MM.1S (cell line): ENCODE measurements around the gene MEIOC.
"Not testable (repeated sequence)": the region's sequence is repeated elsewhere in the genome, so short reads cannot be mapped to it uniquely, and the experiment has no call there.

Source experiments
- DNase-seq: peaks from one replicate; pipeline ENCODE4 v3.0.0-alpha.2; 2015
- H2AFZ ChIP-seq: fragments of 300-600 bp; sonication (generic); 2 replicates; pipeline ENCODE4 v1.6.0; 2016; ENCODE audit warnings: antibody characterized with exemption, low read length
- H3F3A ChIP-seq: fragments of 300-600 bp; sonication (generic); 2 replicates; pipeline ENCODE4 v1.6.1; 2016; ENCODE audit warnings: mild to moderate bottlenecking, antibody characterized with exemption, low read length, moderate library complexity, mixed read lengths; ENCODE audit not compliant: insufficient read depth
- H3K27ac ChIP-seq: fragments of 300-600 bp; sonication (generic); 2 replicates; pipeline ENCODE4 v1.5.1; 2016; ENCODE audit warnings: mild to moderate bottlenecking, low read length
- H3K27me3 ChIP-seq: fragments of 300-600 bp; sonication (generic); replicated peaks from 2 replicates; pipeline ENCODE4 v1.6.0; 2016; ENCODE audit warnings: low read length; ENCODE audit not compliant: insufficient read depth
- H3K36me3 ChIP-seq: fragments of 300-600 bp; sonication (generic); replicated peaks from 2 replicates; pipeline ENCODE4 v1.6.1; 2016; ENCODE audit warnings: mild to moderate bottlenecking, low read length, mixed read lengths; ENCODE audit not compliant: insufficient read depth
- H3K4me1 ChIP-seq: fragments of 300-600 bp; sonication (generic); 2 replicates; pipeline ENCODE4 v1.6.1; 2016; ENCODE audit warnings: low read length, mixed read lengths
- H3K4me2 ChIP-seq: fragments of 300-600 bp; sonication (generic); 2 replicates; pipeline ENCODE4 v1.6.0; 2016; ENCODE audit warnings: low read depth, low read length
- H3K4me3 ChIP-seq: fragments of 300-600 bp; sonication (generic); 2 replicates; pipeline ENCODE4 v1.5.1; 2016; ENCODE audit warnings: low read length, mixed read lengths
- H3K79me2 ChIP-seq: fragments of 300-600 bp; sonication (generic); 2 replicates; pipeline ENCODE4 v1.6.1; 2016; ENCODE audit warnings: mixed run types, low read length, mixed read lengths
- H3K9ac ChIP-seq: fragments of 300-600 bp; sonication (generic); 2 replicates; pipeline ENCODE4 v1.6.1; 2016; ENCODE audit warnings: low read length, mixed read lengths
- H3K9me2 ChIP-seq: fragments of 300-600 bp; sonication (generic); replicated peaks from 2 replicates; pipeline ENCODE4 v1.6.1; 2016; ENCODE audit warnings: mild to moderate bottlenecking, low read length, mixed read lengths; ENCODE audit not compliant: insufficient read depth
- H3K9me3 ChIP-seq: fragments of 300-600 bp; sonication (generic); replicated peaks from 2 replicates; pipeline ENCODE4 v1.6.1; 2016; ENCODE audit warnings: mild to moderate bottlenecking, low read length, mixed read lengths; ENCODE audit not compliant: insufficient read depth
- H4K20me1 ChIP-seq: fragments of 300-600 bp; sonication (generic); 2 replicates; pipeline ENCODE4 v1.6.1; 2016; ENCODE audit warnings: mild to moderate bottlenecking, low read length, moderate library complexity, mixed read lengths; ENCODE audit not compliant: insufficient read depth
- EZH2 ChIP-seq: fragments of 300-600 bp; sonication (generic); optimal IDR thresholded peaks from 2 replicates; pipeline ENCODE3; 2017; ENCODE audit warnings: low read depth, mild to moderate bottlenecking, antibody characterized with exemption, low read length, mixed read lengths
- EZH2phosphoT487 ChIP-seq: fragments of 300-600 bp; sonication (generic); IDR thresholded peaks from 2 replicates; pipeline ENCODE4 v1.6.1; 2018; ENCODE audit warnings: antibody characterized with exemption, low read length
- TF ChIP-seq, protein P1 (sequence below): fragments of 300-600 bp; sonication (generic); IDR thresholded peaks from 2 replicates; pipeline ENCODE4 v1.5.1; 2016; ENCODE audit warnings: antibody characterized with exemption, low read length, mixed read lengths

MEIOC gene

DNA sequence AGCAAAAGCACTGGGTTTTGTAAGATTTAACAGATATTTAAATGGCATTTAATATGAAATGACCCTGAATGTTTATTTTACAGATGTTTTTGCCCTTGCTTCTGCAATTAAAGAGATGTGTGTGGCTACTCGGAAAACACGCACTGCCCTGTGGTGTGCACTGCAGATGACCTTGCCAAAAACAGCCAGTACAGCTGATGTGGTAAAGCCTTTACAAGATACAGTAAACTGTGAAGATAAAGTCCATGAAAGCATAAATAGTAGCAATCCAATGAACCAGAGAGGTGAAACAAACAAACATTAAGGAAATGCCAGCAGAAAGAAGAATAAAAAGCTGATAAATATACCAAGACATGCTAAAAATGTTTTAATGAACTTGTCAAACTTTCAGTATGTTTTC lies 17.6 kb downstream of the MEIOC start:
- Histone ChIP-seq H2AFZ (no peak overlapping the region), H3K27ac (no peak overlapping the region), H3K9me3 (no peaks in the 10 kb centered on the region), H3K9me2 (no peaks in the 10 kb centered on the region), H3K79me2 (no peaks in the 10 kb centered on the region), H3K4me2 (no peak overlapping the region), H3K9ac (no peak overlapping the region), H3K36me3 (no peaks in the 10 kb centered on the region; the same call in 1 of the 2 replicates), H4K20me1 (no peaks in the 10 kb centered on the region), H3K4me1 (no peaks in the 10 kb centered on the region), H3K4me3 (no peak overlapping the region), H3K27me3 (no peaks in the 10 kb centered on the region), H3F3A (no peaks in the 10 kb centered on the region)
- TF ChIP-seq EZH2phosphoT487, result no peak
- TF ChIP-seq, protein P1, sequence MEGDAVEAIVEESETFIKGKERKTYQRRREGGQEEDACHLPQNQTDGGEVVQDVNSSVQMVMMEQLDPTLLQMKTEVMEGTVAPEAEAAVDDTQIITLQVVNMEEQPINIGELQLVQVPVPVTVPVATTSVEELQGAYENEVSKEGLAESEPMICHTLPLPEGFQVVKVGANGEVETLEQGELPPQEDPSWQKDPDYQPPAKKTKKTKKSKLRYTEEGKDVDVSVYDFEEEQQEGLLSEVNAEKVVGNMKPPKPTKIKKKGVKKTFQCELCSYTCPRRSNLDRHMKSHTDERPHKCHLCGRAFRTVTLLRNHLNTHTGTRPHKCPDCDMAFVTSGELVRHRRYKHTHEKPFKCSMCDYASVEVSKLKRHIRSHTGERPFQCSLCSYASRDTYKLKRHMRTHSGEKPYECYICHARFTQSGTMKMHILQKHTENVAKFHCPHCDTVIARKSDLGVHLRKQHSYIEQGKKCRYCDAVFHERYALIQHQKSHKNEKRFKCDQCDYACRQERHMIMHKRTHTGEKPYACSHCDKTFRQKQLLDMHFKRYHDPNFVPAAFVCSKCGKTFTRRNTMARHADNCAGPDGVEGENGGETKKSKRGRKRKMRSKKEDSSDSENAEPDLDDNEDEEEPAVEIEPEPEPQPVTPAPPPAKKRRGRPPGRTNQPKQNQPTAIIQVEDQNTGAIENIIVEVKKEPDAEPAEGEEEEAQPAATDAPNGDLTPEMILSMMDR, result no peak
- no peak for TF ChIP-seq EZH2
- DNase-seq, result no peak

DNA sequence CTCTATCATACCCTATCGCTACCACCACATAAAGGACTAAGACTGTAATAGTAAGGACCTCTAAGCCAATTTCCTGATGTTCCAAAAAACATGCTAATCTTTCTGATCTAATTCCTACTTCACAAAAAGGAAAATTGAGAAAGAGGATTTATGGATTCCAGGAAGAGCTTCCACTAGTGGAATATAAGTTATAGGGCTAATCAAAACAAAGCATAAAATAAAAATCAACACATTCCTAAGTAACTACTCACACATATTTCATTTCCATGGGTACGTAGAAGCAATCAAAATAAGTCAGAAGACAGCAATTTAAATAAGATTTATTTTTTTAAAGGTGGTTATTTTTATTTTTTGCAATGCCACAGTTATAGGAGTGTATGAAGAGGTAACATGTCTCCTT lies 20.9 kb downstream of the MEIOC start:
- no peak for TF ChIP-seq EZH2phosphoT487
- no peak for TF ChIP-seq EZH2
- TF ChIP-seq, protein P1, result no peak
- no peak for DNase-seq
- Histone ChIP-seq H3K4me2 (no peak overlapping the region), H3F3A (no peaks in the 10 kb centered on the region), H3K4me1 (no peaks in the 10 kb centered on the region), H3K27me3 (no peaks in the 10 kb centered on the region), H3K27ac (no peak overlapping the region), H3K4me3 (no peak overlapping the region), H3K79me2 (no peaks in the 10 kb centered on the region), H3K9ac (no peak overlapping the region), H3K9me2 (no peaks in the 10 kb centered on the region), H2AFZ (no peak overlapping the region), H3K9me3 (no peaks in the 10 kb centered on the region), H4K20me1 (no peaks in the 10 kb centered on the region), H3K36me3 (no peaks in the 10 kb centered on the region; the same call in 1 of the 2 replicates)

DNA sequence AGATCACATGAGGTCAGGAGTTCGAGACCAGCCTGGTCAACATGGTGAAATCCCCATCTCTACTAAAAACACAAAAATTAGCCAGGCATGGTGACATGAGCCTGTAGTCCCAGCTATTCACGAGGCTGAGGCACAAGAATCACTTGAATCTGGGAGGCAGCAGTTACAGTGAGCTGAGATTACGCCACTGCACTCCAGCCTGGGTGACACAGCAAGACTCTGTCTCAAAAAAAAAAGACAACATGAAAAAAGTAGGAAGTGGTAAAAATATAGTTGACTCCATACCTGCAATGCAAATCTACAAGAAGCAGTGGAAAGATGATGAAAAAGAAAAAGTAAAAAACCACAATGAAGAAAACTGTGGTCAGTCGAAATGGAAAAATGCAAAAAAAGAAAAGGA lies 27.0 kb downstream of the MEIOC start:
- not testable (repeated sequence) for H3K9me3 ChIP-seq, H3K27me3 ChIP-seq, DNase-seq, H4K20me1 ChIP-seq, H3K4me1 ChIP-seq, H3K4me3 ChIP-seq, H3F3A ChIP-seq, H3K9ac ChIP-seq, H3K27ac ChIP-seq, H2AFZ ChIP-seq, H3K4me2 ChIP-seq, H3K9me2 ChIP-seq, H3K36me3 ChIP-seq
- H3K79me2 ChIP-seq, result peaks cover 18% of the 10 kb centered on the region

DNA sequence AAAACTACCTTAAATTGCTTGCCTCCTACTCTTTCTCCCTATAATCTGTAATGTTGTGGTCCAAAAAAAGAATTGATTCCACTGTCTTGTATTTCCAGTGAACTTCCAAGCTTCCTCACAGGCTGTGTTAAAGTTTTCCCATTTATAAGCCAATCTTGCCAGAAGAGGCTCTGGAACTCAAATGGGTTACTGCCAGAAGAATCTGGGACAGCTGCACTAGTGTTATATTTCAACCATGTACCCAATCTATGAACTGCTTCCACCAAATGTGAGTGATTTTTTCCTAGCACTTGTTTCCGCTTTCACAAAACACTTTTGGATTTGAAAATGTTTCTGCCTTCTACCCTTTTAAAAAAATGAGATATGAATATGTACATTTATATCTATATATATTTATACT lies 31.5 kb downstream of the MEIOC start:
- DNase-seq, result no peak
- peaks cover 12% of the 10 kb centered on the region for H3K4me1 ChIP-seq
- H3K9me3 ChIP-seq, result no peaks in the 10 kb centered on the region
- no peak overlapping the region for H3K4me3 ChIP-seq
- no peaks in the 10 kb centered on the region for H3K36me3 ChIP-seq
- no peak overlapping the region for H2AFZ ChIP-seq
- H3K79me2 ChIP-seq, result peaks cover 31% of the 10 kb centered on the region
- H3K4me2 ChIP-seq, result no peak overlapping the region
- H3K9me2 ChIP-seq, result no peaks in the 10 kb centered on the region
- TF ChIP-seq, protein P1, result no peak
- H3K27me3 ChIP-seq, result no peaks in the 10 kb centered on the region
- no peak overlapping the region for H3K27ac ChIP-seq
- H4K20me1 ChIP-seq, result no peaks in the 10 kb centered on the region
- no peak overlapping the region for H3K9ac ChIP-seq
- H3F3A ChIP-seq, result peaks cover 8% of the 10 kb centered on the region; the same call in 1 of the 2 replicates
